ENCODE data around the gene DYNC1I1.
A peak's percentile ranks its signal among the peaks of the same experiment; 100 is the strongest.

DYNC1I1 gene

DNA sequence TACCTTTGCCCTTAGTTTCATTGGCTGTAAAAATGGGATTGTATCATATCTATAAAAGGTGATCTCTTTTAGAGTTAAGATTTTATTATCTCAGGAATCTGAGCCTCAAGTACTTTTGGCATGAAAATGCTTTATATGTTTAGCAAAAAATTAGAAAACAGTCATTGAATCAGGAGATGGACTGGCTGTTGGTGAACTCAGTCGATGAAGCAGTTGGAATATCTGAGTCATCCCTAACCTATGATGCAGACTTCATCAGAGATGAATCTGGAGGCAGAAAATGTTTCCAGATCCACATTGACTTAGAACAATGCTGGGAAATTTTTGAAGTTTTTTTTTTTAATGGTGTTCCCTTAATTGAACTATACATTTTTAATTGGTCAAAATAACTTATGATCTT is 321.1 kb downstream of the DYNC1I1 start:
- DNase-seq (ENCODE audit: low read depth) = peak; percentile 31

DNA sequence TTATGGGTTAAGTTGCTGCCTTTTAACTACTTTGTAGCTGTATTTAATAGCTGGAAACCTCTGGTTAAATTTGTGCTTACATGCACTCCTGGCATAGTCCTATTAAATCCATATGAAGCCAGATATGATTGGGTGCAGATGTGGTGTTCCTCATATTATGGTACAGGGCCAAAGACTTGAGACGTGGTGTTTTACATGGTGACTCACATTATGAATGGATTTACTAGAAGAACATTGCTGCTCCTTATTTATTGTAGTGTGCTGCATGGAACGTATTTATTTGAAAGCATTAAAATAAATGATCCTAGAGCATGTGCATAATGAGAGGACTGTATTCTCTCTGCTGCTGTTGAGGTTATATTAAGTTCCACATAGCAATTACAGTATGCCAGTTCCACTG is 325.5 kb downstream of the DYNC1I1 start:
- DNase-seq (ENCODE audit: low read depth) = no peak
- no peak overlapping the region for H3K4me3 ChIP-seq (ENCODE audit: low read length)
- TF ChIP-seq CTCF (conservative IDR thresholded peaks at IDR 0.05; ENCODE audit: low read depth, low read length) = no peak

More for the DNA sequence above, 321.1 kb downstream of the DYNC1I1 start:
- TF ChIP-seq CTCF (conservative IDR thresholded peaks at IDR 0.05; ENCODE audit: low read depth, low read length) = no peak
- no peak overlapping the region for H3K4me3 ChIP-seq (ENCODE audit: low read length)

DNA sequence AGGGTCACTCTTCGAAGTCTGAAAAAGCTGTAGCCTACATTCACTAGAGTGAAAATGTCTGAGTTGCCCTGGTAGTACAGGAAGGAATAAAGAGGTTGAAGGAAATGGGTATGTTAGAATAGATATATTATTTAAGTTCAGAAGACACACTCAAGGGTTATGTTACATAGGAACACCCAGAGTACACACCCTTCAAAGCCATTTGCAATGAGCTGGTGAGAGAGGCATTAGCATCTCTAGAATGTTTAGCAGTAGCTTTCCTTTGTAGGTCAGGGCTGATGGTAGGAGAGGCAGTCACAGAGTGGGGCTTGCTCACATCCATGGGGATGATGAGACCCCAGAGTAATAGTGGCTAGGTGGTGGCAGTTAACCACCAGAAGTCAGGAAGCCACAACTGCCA is 328.4 kb downstream of the DYNC1I1 start:
- no peak for TF ChIP-seq CTCF (conservative IDR thresholded peaks at IDR 0.05; ENCODE audit: low read depth, low read length)
- no peak overlapping the region for H3K4me3 ChIP-seq (ENCODE audit: low read length)
- DNase-seq (ENCODE audit: low read depth) = no peak

DNA sequence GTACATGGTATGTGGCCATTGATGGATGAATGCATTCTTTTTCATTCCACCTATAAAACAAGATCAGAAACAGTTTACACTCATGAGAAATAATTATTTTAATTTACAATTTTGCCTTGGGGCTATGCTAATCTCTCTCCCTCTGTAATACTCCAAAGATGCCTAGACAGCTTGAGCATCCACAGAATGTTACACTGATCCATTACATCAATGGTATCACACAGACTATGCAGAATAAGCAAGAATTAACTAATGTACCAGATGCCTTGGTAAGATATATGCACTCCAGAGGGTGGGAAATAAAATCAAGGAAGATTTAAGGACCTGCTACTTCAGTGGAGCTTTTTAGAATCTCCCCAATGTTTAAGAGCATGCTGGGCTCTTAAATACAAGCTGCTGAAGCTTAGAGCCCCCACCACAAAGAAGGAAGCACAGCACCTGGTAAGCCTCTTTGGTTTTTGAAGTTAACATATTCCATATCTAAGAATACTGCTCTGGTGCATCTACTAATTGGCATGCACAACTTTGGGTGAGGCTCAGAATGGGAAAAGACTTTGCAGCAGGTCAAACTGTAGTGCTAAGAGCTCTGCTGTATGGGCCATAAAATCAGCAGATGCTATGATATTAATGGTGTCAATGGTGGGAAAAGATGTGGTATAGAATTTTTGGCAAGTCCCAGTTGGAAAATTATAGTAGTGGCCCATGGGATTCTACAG is 329.9 kb downstream of the DYNC1I1 start:
- no peak for TF ChIP-seq CTCF (conservative IDR thresholded peaks at IDR 0.05; ENCODE audit: low read depth, low read length)
- no peak for DNase-seq (ENCODE audit: low read depth)

DNA sequence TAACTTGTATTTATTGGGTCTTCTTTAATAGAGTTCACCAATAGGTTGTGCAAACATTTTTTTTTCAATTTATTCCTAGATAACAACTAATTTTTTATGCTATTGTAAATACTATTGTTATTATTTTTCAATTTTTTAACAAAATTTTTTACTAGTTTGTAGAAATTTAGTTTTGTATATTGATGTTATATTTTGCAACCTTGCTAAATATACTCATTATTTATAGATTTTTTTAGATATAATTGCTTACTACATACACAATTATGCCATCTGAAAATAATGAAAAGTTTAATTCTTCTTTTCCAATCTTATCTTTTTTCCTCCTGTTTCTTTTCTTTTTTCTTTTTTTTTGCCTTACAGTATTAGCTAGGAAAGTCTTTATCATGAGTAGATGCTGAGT is 332.6 kb downstream of the DYNC1I1 start:
- no peak for DNase-seq (ENCODE audit: low read depth)
- H3K4me3 ChIP-seq (ENCODE audit: low read length) = no peak overlapping the region
- TF ChIP-seq CTCF (conservative IDR thresholded peaks at IDR 0.05; ENCODE audit: low read depth, low read length) = no peak

More for the DNA sequence above, 329.9 kb downstream of the DYNC1I1 start:
- H3K4me3 ChIP-seq (ENCODE audit: low read length) = no peak overlapping the region

- no peak overlapping the region for H3K4me3 ChIP-seq (ENCODE audit: low read length)
- no peak for TF ChIP-seq CTCF (conservative IDR thresholded peaks at IDR 0.05; ENCODE audit: low read depth, low read length)
- no peak for DNase-seq (ENCODE audit: low read depth)
These were observed 339.1 kb downstream of the DYNC1I1 start for GRCh38 chr7:96111405-96111804.

DNA sequence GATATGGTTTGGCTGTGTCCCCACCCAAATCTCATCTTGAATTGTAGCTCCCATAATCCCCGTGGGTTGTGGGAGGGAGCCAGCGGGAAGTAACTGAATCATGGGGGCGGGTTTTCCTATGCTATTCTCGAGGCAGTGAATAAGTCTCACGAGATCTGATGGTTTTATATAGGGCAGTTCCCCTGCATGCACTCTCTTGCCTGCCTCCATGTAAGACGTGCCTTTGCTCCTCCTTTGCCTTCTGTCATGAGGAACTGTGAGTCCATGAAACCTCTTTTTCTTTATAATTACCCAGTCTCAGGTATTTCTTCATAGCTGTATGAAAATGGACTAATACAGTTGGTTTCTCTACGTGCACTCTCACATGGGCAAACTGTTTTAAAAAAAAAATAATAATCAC is 341.8 kb downstream of the DYNC1I1 start:
- no peak for DNase-seq (ENCODE audit: low read depth)
- TF ChIP-seq CTCF (conservative IDR thresholded peaks at IDR 0.05; ENCODE audit: low read depth, low read length) = no peak
- no peak overlapping the region for H3K4me3 ChIP-seq (ENCODE audit: low read length)
